Astrocyte (in vitro differentiated cells and primary cell): Measurements from ENCODE around the gene SOX5. TPM values are rescaled to one million over a fixed set of nuclear protein-coding genes. Genes with fewer than 3 reads are reported as not detected.

ENCODE experiments used
- DNase-seq: peaks from one replicate; pipeline ENCODE4 v3.0.0-alpha.2; 2010; ENCODE audit warnings: low read depth
- FAIRE-seq: peaks from 2 replicates; lab custom pipeline; 2011; peaks lifted over from hg19 to GRCh38; lab: Jason Lieb, UNC
- H2AFZ ChIP-seq: 2 replicates; pipeline ENCODE4 v1.6.0; 2012; ENCODE audit warnings: low read depth, low read length, inconsistent platforms
- H3K27ac ChIP-seq: 2 replicates; pipeline ENCODE4 v1.5.1; 2011; ENCODE audit warnings: low read depth, low read length, inconsistent platforms
- H3K27me3 ChIP-seq: 2 replicates; pipeline ENCODE4 v1.6.0; 2011; ENCODE audit warnings: low read length, inconsistent platforms; ENCODE audit not compliant: insufficient read depth
- H3K36me3 ChIP-seq: 2 replicates; pipeline ENCODE4 v1.5.1; 2011; ENCODE audit warnings: low read length, inconsistent platforms; ENCODE audit not compliant: insufficient read depth
- H3K4me1 ChIP-seq: 2 replicates; pipeline ENCODE4 v1.5.1; 2011; ENCODE audit warnings: low read length, inconsistent platforms; ENCODE audit not compliant: insufficient read depth
- H3K4me2 ChIP-seq: 2 replicates; pipeline ENCODE4 v1.6.0; 2012; ENCODE audit warnings: low read length, inconsistent platforms
- H3K4me3 ChIP-seq: 2 replicates; pipeline ENCODE4 v1.5.1; 2011; ENCODE audit warnings: low read depth, mild to moderate bottlenecking, low read length, inconsistent platforms; ENCODE audit not compliant: insufficient read depth
- H3K79me2 ChIP-seq: 2 replicates; pipeline ENCODE4 v1.6.0; 2012; ENCODE audit warnings: mild to moderate bottlenecking, low read length, inconsistent platforms; ENCODE audit not compliant: insufficient read depth
- H3K9ac ChIP-seq: 2 replicates; pipeline ENCODE4 v1.6.0; 2012; ENCODE audit warnings: mild to moderate bottlenecking, low read length, inconsistent platforms
- H3K9me3 ChIP-seq: 2 replicates; pipeline ENCODE4 v1.5.1; 2012; ENCODE audit warnings: low read depth, mild to moderate bottlenecking, low read length, inconsistent platforms; ENCODE audit not compliant: insufficient read depth
- H4K20me1 ChIP-seq: 2 replicates; pipeline ENCODE4 v1.6.0; 2012; ENCODE audit warnings: low read length, inconsistent platforms; ENCODE audit not compliant: insufficient read depth
- H3K27ac Mint-ChIP-seq: one replicate; pipeline ENCODE4 v1.8.0; 2021; ENCODE audit warnings: mild to moderate bottlenecking, mixed read lengths; ENCODE audit not compliant: unreplicated experiment
- H3K27me3 Mint-ChIP-seq: one replicate; pipeline ENCODE4 v1.8.0; 2021; ENCODE audit warnings: low read depth, mixed read lengths; ENCODE audit not compliant: unreplicated experiment
- H3K36me3 Mint-ChIP-seq: one replicate; pipeline ENCODE4 v1.8.0; 2021; ENCODE audit warnings: low read depth, mixed read lengths; ENCODE audit not compliant: unreplicated experiment
- H3K4me1 Mint-ChIP-seq: one replicate; pipeline ENCODE4 v1.8.0; 2021; ENCODE audit warnings: low read depth, mixed read lengths; ENCODE audit not compliant: unreplicated experiment
- H3K4me3 Mint-ChIP-seq: one replicate; pipeline ENCODE4 v1.8.0; 2021; ENCODE audit warnings: mild to moderate bottlenecking, moderate library complexity, mixed read lengths; ENCODE audit not compliant: unreplicated experiment
- H3K9me3 Mint-ChIP-seq: one replicate; pipeline ENCODE4 v1.8.0; 2021; ENCODE audit warnings: mild to moderate bottlenecking, mixed read lengths; ENCODE audit not compliant: unreplicated experiment
- CTCF ChIP-seq: IDR thresholded peaks from 2 replicates; pipeline ENCODE4 v1.5.1; 2011; ENCODE audit warnings: low read depth, mild to moderate bottlenecking, inconsistent platforms, low read length, moderate library complexity; ENCODE audit not compliant: insufficient read depth
- EZH2 ChIP-seq: IDR thresholded peaks from 2 replicates; pipeline ENCODE4 v1.6.1; 2012; ENCODE audit warnings: mild to moderate bottlenecking, low read length, inconsistent platforms; ENCODE audit not compliant: insufficient read depth
- total RNA-seq: library from RNA; stranded (reverse); gene quantifications from 2 replicates; pipeline ENCODE4 v1.2.1, GENCODE V29; 2021

Gene SOX5
- total RNA-seq, 1 donor from 2014 or later = 13.7 TPM

GRCh38 chr12:23911574-23911973 is 37.9 kb downstream of the SOX5 start:
- H3K36me3 Mint-ChIP-seq = no peaks in the 10 kb centered on the region

GRCh38 chr12:23909551-23909950 is 39.9 kb downstream of the SOX5 start:
- no peak for FAIRE-seq
- H3K27ac ChIP-seq = no peak overlapping the region
- H2AFZ ChIP-seq = no peak overlapping the region
- Mint-ChIP-seq H3K36me3 (peaks cover 1% of the 10 kb centered on the region), H3K27ac (peak overlapping the region; percentile 13), H3K9me3 (no peaks in the 10 kb centered on the region), H3K4me1 (peaks cover 37% of the 10 kb centered on the region), H3K27me3 (no peaks in the 10 kb centered on the region), H3K4me3 (no peak overlapping the region)
- no peaks in the 10 kb centered on the region for H3K27me3 ChIP-seq
- no peaks in the 10 kb centered on the region for H4K20me1 ChIP-seq
- H3K36me3 ChIP-seq = no peaks in the 10 kb centered on the region
- H3K4me1 ChIP-seq = peaks cover 5% of the 10 kb centered on the region
- no peak for TF ChIP-seq EZH2
- TF ChIP-seq CTCF = no peak
- H3K4me2 ChIP-seq = no peak overlapping the region
- no peak overlapping the region for H3K4me3 ChIP-seq
- DNase-seq = no peak
- no peak overlapping the region for H3K9ac ChIP-seq
- no peaks in the 10 kb centered on the region for H3K9me3 ChIP-seq
- no peaks in the 10 kb centered on the region for H3K79me2 ChIP-seq

More at GRCh38 chr12:23911574-23911973, 37.9 kb downstream of the SOX5 start:
- Histone ChIP-seq H3K4me3 (no peak overlapping the region), H3K9ac (no peak overlapping the region), H3K27me3 (no peaks in the 10 kb centered on the region), H3K79me2 (no peaks in the 10 kb centered on the region), H3K4me1 (peaks cover 4% of the 10 kb centered on the region), H3K9me3 (no peaks in the 10 kb centered on the region), H3K4me2 (no peak overlapping the region), H4K20me1 (no peaks in the 10 kb centered on the region), H3K27ac (no peak overlapping the region), H3K36me3 (no peaks in the 10 kb centered on the region), H2AFZ (no peak overlapping the region)
- no peak for TF ChIP-seq EZH2
- no peak for TF ChIP-seq CTCF
- no peak overlapping the region for H3K27ac Mint-ChIP-seq
- no peak for FAIRE-seq
- H3K4me1 Mint-ChIP-seq = peaks cover 28% of the 10 kb centered on the region
- H3K9me3 Mint-ChIP-seq = no peaks in the 10 kb centered on the region
- no peaks in the 10 kb centered on the region for H3K27me3 Mint-ChIP-seq
- no peak for DNase-seq
- no peak overlapping the region for H3K4me3 Mint-ChIP-seq

GRCh38 chr12:23906329-23906728 is 43.1 kb downstream of the SOX5 start:
- H3K4me3 Mint-ChIP-seq = no peak overlapping the region
- Histone ChIP-seq H3K27me3 (no peaks in the 10 kb centered on the region), H3K9me3 (no peaks in the 10 kb centered on the region), H3K4me2 (no peak overlapping the region), H4K20me1 (no peaks in the 10 kb centered on the region), H3K4me3 (no peak overlapping the region), H3K27ac (peak overlapping the region; percentile 71), H3K4me1 (peaks cover 5% of the 10 kb centered on the region), H3K36me3 (no peaks in the 10 kb centered on the region), H2AFZ (no peak overlapping the region), H3K79me2 (no peaks in the 10 kb centered on the region), H3K9ac (peak overlapping the region; percentile 3)
- H3K36me3 Mint-ChIP-seq = peaks cover 4% of the 10 kb centered on the region
- H3K4me1 Mint-ChIP-seq = peaks cover 39% of the 10 kb centered on the region
- DNase-seq = peak; percentile 94
- H3K9me3 Mint-ChIP-seq = peaks cover 2% of the 10 kb centered on the region
- H3K27me3 Mint-ChIP-seq = no peaks in the 10 kb centered on the region
- TF ChIP-seq CTCF = no peak
- TF ChIP-seq EZH2 = no peak
- H3K27ac Mint-ChIP-seq = peak overlapping the region; percentile 91
- FAIRE-seq = no peak
